Right hindlimb (tissue), 1 donor: ENCODE measurements around the gene EVI5.

Source experiments
- DNase-seq: peaks from one replicate; pipeline ENCODE4 v3.0.0-alpha.2; 2018

EVI5 gene

GRCh38 chr1:92784639-92785500 lies at the start of gene EVI5:
Gene EVI5, minus strand, starts transcription at chr1:92785108. Its CDS starts 48,562 bp downstream, at chr1:92736546.
- peak; percentile 98 for DNase-seq

DNA sequence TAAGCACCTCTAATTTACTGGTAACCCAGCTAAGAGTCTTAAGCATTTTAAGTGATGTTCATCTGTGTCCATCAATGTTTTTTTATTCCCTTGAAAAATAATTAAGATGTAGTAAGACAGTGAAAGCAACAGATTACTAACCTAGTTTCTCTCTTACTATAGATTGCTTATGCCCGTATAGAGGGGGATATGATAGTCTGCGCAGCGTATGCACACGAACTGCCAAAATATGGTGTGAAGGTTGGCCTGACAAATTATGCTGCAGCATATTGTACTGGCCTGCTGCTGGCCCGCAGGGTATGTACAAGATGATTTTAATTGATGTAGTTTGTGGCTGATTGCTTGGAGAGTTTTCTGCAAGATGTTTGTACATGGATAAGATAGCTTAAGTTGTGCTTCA lies 49.7 kb upstream of the EVI5 start:
- no peak for DNase-seq

DNA sequence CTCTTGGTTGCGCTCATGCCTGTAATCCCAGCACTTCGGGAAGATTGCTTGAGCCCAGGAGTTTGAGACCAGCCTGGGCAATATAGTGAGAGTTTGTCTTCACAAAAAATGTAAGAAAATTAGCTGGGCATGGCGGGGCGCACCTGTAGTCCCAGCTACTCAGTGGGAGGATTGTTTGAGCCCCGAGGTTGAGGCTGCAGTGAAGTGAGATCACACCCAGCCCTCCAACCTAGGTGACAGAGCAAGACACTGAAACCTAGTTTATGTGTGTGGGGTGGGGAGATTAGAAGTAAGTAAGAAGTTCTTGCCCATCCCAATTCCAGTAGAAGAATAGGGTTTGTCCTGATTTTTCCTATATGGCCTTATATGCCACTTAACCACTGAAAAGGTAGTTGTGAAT lies 48.9 kb upstream of the EVI5 start:
- no peak for DNase-seq

DNA sequence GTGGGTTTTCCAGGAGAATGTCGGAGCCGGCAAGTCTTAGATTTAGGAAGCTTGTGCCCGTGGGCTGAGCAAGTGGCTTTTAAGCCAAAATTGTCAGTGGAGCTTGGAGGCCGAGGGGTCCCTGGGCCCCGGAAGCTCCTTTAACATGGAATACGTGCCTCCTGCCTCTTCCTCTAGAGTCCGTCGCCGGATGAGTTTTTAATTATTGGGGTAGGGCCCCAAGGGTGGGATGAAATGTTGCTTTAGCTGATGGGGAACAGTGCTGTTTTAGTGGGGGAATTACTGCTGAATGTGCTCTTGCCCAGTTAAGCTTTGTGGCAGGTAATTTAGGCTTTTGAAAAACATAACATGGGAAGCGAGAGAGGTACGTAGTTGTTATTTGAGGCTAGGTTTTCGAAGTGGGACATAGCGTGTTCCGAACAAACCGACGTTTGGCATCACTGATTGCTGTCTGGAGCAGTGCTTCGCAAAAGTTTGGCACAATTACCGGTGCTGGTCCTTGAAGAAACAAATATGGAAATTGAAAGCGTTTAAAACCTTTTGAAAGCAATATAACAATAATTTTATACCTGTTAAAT lies 47.7 kb upstream of the EVI5 start:
- DNase-seq = no peak

DNA sequence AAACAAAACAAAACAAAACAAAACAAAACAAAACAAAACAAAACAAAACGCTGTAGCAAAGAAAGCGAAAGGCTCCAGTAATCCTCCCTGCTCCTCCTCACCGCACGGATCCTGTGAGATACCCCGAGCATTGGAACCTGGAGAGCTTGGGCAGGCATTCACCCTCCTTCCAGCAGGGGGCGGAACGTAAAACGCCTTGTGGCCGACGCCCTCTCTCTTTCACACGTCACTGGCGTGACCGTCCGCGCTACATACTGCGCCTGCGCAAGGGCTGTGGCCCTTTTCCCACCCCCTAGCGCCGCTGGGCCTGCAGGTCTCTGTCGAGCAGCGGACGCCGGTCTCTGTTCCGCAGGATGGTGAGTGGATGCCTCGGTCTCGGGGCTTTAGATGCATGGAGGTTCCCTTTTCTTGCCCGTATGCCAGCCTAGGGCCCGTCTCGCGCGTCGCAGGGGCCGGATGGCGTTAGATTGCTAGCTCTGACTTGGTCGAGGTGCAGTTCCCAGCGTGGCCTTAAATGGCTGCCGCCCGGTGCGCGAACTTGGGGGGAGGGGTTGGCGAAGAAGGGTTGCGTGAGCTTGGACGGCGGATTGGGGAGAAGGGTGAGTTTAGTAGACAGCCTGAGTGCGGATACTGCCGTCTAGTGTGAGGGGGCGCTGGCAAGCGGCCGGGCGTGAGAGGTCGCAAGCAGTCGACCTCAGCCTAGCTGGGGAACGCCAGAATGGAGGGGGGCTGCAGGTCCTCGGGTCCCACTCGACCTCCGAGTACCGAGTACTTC lies 47.0 kb upstream of the EVI5 start, which contains the start of gene RPL5:
RPL5 (plus strand) TSS at position 279 of the 775 bp plus-strand sequence; CDS start at position 354, 75 bp downstream.
- peak; percentile 98 for DNase-seq

GRCh38 chr1:92831368-92831761 lies 46.5 kb upstream of the EVI5 start:
- DNase-seq = no peak

DNA sequence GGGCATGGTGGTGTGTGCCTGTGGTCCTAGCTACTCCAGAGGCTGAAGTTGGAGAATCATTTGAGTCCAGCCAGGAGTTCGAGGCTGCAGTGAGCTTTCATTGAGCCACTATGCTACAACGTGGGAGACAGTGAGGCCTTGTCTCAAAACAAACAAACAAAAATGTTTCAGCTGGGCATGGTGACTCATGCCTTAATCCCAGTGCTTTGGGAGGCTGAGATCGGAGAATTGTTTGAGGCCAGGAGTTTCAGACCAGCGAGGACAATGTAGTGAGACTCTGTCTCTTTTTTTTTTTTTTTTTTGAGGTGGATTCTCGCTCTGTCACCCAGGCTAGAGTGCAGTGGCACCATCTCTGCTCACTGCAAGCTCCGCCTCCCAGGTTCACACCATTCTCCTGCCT lies 41.9 kb upstream of the EVI5 start:
- no peak for DNase-seq

- no peak for DNase-seq
Measured at GRCh38 chr1:92822879-92823278, 38.0 kb upstream of the EVI5 start.

DNA sequence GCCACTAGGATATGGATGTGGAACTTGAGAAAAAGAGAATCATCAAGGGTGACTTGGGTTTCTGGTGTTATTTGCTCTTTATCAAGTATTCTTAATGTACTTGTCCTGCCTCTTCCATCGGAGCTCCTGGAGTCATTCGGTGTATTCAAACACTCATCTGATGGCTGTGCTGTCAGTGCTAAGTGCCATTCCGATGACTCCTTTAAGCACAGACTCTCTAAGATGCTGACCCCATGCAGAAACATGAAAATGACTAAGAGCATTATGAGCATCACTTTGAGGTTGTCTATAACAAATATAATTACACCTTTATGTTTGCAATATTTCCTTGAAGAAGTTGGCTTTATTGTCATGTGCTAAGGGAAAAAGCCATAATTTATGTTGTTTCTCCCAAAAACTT lies 35.6 kb upstream of the EVI5 start:
- DNase-seq = no peak

GRCh38 chr1:92820024-92820423 lies 35.1 kb upstream of the EVI5 start:
- no peak for DNase-seq

DNA sequence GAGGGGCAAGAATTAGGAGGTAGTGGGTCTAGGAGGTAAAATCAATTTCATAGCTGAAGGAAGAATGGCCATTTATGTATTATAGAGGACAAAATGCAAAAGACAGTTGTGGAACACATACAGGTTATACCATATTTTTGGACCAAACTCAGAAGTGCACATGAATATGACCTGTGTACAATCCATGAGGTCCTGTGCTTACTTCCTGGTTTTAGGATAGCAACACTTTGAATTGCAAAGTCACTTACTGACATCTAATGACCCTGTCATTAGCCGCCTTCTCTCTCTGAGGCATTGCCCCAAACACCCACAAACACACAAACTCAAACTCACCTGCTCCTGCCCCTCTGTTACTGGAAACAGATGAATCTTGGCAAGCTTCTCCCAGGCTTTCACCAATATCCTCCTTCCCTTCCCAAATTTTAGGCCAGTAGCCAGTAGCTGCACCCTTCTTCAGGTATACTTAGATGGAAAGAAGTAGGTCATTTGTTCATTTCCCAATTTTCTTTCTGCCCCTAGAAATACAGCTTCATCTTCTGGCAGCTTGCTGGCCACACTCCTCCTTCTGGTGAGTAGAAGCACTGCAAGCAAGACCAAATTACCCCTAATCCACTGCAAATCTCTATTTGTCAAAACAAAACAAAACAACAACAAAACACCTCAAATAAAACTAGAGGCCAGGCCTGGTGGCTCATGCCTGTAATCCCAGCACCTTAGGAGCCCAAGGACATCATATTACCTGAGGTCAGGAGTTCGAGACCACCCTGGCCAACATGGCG lies 33.3 kb upstream of the EVI5 start:
- no peak for DNase-seq

DNA sequence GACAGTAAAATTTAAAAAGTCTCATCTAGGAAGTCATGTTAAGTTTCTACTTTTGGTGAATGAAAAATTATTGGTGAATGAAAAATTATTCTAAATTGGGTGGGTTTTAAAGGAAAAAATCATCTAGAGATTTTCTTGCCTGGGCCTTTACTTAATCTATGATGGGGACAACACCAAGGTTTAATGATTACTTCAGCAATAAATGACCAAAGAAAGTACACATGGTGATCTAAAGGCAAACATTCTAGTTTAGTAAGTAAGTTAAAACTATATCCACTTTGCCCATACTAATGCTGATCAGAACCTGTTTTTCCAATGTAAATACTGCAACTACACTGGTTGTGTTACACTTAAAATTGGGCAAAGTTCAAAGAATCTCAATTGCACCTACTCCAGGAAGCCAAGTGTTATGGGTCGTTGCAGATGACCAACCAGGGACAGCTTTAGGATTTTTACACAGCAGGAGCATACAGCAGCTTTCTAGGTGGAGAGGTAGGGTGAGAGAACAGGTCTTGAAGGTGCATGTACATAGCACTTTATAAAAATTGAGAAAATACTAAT lies 32.3 kb upstream of the EVI5 start:
- DNase-seq = no peak

- no peak for DNase-seq
Measured at GRCh38 chr1:92816732-92817131, 31.8 kb upstream of the EVI5 start.

DNA sequence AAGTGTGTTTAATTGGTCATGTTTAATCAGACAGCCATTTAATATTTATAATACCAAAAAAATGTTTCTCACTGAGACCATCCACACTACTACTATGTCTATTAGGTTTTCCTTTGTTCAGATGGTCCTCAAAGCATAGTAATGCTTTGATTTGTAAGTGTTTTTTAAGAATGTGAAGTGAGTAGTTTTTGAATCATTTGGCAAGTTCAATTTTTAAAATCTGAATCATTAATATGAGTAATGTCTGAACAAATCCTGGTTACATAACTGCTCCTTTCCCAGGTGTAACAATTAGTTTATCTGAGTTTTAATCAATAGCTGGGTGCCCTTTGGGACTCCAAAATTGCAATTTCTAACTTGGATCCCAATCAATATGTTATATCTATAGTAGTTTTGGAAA lies 23.5 kb upstream of the EVI5 start:
- no peak for DNase-seq

DNA sequence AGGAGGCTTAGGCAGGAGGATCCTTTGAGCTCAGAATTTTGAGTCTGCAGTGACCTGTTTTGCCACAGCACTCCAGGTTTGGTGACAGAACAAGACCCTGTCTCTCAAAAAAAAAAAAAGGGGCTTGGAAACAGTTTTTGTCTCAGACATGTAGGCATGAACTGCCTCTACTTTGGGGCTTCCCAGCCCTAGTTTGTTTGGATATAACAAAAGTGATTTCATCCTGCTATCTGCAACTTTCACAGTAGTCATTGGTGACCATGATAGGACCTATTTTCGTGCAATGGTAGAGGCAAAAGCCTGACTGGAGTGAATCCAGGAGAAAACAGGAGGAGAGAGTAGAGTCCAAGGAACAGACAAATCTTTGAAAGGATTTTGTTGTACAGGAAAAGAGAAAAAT lies 20.3 kb upstream of the EVI5 start:
- DNase-seq = no peak

DNA sequence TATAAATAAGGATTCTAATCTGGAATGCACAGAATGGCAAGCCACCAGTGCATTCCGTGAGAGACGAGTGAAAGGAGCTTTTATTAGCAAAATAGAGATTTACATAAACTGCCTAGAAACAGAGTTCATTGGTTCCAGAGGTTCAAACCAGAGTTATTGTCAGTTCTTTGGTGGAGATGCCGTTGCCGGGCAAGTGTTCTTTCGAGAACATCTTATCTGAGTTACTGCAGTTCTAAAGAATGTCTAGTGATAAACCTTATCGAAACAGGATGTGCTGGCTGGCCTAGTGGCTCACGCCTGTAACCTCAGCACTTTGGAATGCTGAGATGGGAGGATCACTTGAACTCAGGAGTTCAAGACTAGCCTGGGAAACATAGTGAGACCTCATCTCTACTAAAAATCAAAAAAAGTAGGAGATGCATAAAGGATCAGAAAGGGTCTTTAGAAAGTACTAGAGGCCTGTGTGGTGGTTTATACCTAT lies 19.9 kb upstream of the EVI5 start:
- DNase-seq = peak; percentile 28

GRCh38 chr1:92803140-92803887 lies 18.4 kb upstream of the EVI5 start:
- no peak for DNase-seq

- no peak for DNase-seq
Measured at GRCh38 chr1:92797961-92798360, 13.1 kb upstream of the EVI5 start.

GRCh38 chr1:92797297-92797696 lies 12.4 kb upstream of the EVI5 start:
- no peak for DNase-seq

DNA sequence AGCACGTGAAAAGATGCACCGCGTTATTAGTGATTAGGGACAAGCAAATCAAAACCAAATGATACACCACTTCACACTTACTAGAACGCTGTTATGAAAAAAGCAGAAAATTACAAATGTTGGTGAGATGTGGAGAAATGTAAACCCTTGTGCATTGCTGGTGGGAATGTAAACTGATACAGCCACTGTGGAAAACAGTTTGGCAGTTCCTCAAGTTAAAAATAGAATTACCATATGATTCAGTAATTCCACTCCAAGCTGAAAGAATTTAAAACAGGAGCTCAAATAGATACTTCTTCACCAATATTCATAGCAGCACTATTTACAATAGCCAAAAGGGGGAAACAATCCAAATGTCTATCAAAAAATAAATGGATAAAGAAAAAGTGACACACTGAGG lies 10.3 kb upstream of the EVI5 start:
- no peak for DNase-seq

DNA sequence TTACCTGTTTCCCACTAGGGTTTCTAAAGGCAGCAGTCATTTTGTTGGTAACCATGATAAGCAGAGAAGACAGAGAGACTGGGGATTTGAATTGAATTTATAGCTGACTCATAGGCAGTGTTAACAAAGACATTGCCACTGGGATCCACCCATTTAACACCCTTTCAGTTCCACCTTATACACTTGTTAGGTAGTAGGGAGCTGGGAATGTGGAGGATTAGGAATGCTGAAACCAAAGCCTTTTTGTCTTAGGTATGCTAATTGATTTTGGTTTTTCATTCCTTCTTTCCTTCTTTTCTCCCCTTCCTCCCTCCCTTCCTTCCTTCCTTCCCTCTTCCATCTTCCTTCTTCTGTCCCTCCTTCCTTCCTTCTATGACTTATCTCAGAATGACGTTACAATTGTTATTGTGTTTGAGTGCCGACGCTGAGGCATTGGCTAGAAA lies 7.5 kb upstream of the EVI5 start:
- DNase-seq = no peak
